Suppressor macrophage (primary cell): ENCODE data around the gene TMEM258.

ENCODE experiments used
- DNase-seq, 4 experiments: peaks; one replicate each; pipeline ENCODE4 v3.0.0-alpha.2; 2020 to 2022
- total RNA-seq, 17 experiments: gene quantifications; one replicate each; lab custom pipeline; 2026; ENCODE audit warnings: mixed read lengths in 6 of 17, inconsistent platforms in 3 of 17; lab: John Stamatoyannopoulos, UW

Gene TMEM258
- total RNA-seq: 12.5 to 28.7 (median 22.0) reads per million in 17 experiments

GRCh38 chr11:61792310-61793082 is at the start of gene TMEM258, which contains the start of gene FEN1:
TMEM258 (minus strand) TSS chr11:61792599; CDS start chr11:61792558, 41 bp downstream.
FEN1 (plus strand) TSS chr11:61792911; CDS start chr11:61795362, 2,451 bp downstream.
- peak; percentile 90 to 95 (median 94) for DNase-seq

DNA sequence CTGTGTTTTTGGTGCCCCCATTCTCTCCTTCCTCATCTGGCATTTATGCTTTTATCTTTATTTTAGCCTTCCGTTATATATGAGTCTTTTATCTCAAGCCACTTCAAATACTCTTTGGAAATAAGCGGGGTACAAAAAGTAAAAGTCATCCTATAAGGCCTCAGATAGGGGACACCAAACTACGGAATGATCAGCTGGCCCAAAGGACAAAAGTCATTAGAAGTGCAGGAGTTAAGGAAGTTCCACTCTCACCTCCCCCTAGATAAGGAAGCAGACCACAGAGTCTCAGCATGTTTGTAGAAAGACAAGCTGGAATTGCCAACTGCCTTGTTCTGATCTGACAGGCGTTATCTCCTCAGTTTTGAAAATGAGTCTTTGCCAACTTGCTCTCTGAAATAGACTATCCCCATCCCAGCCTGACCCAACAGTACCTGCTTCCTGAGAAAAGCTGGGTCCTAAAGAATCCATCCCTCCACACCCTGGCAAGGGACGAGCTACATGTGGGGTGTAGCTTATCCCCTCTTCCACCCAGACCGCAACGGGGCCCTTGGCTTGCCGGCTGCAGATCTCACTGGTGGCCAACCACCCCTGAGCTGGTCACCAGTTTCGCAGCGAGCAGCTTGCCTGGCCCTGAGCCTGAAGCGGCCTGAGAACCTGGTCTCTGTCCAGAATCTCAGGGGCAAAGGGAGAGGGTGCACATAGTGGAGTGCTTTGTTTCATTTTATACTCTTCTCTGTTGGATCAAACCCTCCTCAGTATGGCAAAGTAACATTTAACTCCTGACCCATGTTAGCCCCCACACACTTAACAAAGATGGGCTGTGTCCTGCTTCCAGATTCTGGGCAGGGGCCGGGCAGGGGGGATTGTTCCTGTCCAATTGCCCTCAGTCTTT is 49.5 kb upstream of the TMEM258 start:
- DNase-seq: no peak

GRCh38 chr11:61840371-61840770 is 48.0 kb upstream of the TMEM258 start:
- DNase-seq: no peak

GRCh38 chr11:61839742-61840141 is 47.3 kb upstream of the TMEM258 start:
- no peak for DNase-seq

GRCh38 chr11:61838921-61839320 is 46.5 kb upstream of the TMEM258 start:
- no peak for DNase-seq

DNA sequence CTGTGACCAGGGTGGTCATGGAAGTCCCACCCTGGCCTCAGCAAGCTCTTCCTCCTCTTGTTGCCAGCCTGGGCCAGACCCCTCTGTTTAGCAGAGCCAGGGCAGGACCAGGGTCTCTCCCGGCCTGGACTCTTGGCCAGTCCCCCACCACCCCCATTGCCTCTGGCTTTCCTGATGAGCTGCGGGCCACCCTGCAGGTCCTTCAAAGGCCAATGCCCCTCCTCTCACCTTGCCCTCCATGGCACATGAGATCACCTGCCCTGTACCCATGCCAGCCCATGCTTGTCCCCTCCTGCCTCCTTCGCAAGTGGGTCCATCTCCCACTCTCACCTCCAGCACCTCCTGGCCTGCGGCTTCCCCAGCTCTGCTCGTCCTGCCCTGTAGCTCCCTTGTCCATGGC is 46.1 kb upstream of the TMEM258 start:
- DNase-seq: no peak

- DNase-seq: no peak
Observed at GRCh38 chr11:61837411-61838005, 45.1 kb upstream of the TMEM258 start.

- no peak for DNase-seq
Observed at GRCh38 chr11:61836193-61836592, 43.8 kb upstream of the TMEM258 start.

GRCh38 chr11:61834278-61835048 is 42.1 kb upstream of the TMEM258 start:
- DNase-seq: peak; percentile 79 to 88 (median 82)

GRCh38 chr11:61833926-61834277 is 41.5 kb upstream of the TMEM258 start:
- no peak for DNase-seq

DNA sequence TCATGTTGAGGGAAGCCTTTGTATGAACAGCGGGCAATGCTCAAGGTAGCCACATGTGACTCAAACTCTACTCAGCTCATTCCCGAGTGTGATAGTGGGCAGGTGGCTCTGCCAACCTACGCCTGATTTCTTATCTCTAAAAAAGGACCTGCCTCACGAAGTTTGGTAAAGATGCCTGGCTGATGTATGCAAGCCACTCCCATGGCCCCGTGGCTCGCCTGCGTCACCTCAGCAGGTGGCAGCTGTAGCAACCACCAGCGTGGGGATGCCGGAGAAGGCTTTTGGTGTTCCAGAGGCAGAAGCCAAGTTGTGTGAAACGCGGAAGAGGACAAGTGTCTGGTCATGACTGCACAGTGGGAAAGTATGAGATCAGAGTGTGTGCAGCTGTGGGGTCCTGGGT is 41.1 kb upstream of the TMEM258 start:
- DNase-seq: no peak

DNA sequence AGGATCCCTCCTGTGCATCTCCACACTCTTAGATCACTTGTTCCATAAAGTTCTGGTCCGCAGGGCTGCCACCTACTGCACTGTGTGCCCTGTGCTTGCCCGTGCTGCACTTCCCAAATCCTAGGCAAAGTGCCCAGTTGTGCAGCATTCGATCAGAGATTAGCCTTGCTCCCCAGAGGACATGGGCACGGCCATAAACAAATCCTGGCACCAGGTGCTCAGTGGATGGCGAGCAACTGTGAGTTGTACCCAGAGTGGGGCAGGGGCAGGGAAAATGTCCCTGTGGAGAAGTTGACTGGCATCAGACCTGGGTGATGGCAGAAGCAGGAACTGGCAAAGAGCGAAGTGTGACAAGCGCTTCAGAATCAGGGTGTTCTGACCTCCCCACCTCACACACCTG is 40.4 kb upstream of the TMEM258 start:
- DNase-seq: no peak

GRCh38 chr11:61832207-61832606 is 39.8 kb upstream of the TMEM258 start:
- no peak for DNase-seq

GRCh38 chr11:61830237-61831105 is 38.1 kb upstream of the TMEM258 start:
- peak in 2 of 4 experiments; percentile 12 to 40 for DNase-seq

GRCh38 chr11:61829806-61830205 is 37.4 kb upstream of the TMEM258 start:
- no peak for DNase-seq

DNA sequence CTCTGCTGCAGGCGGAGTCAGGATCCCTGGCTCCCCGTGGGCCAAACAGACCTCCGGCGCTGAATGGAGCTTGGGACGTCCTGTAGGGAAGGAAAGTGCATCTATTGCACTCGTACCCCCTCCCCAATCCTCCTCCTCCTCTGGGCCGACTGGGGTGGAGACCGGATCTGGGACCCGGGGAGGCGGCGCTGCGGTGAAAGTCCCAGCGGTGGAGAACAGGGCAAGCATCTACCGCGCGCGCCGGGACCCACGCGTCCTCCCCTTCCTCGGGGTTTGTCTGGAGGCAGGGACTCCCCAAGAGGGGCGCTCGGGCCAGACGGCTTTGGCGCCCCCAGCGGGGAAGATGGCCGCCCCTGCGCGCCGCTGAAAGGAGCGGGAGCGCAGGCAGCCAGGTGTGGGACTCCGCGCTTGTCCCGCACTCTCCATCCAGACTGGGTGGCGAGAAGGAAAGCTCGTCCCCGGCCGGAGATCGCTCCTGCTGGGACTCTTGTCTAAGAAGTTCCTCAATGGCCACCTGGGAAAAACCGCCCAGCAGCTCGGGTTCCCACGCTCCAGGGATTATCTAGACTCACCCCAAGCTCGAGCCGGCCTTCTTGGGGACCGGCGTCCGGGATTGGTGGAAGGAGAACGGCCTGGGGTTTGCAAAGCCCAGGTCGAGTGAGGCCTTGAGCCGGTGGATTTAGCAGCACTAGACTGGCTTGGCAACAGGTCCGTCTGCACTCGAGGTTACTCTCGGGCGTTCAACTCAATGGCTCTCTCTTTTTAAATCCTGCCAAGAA is 36.4 kb upstream of the TMEM258 start:
- DNase-seq: peak; percentile 28 to 64 (median 44)

GRCh38 chr11:61828379-61828628 is 35.9 kb upstream of the TMEM258 start:
- DNase-seq: no peak

GRCh38 chr11:61827571-61828378 is 35.4 kb upstream of the TMEM258 start, which contains the start of gene FADS2:
FADS2 (plus strand) TSS chr11:61828300; CDS start chr11:61828391, 91 bp downstream.
- peak; percentile 96 to 99 (median 98) for DNase-seq

DNA sequence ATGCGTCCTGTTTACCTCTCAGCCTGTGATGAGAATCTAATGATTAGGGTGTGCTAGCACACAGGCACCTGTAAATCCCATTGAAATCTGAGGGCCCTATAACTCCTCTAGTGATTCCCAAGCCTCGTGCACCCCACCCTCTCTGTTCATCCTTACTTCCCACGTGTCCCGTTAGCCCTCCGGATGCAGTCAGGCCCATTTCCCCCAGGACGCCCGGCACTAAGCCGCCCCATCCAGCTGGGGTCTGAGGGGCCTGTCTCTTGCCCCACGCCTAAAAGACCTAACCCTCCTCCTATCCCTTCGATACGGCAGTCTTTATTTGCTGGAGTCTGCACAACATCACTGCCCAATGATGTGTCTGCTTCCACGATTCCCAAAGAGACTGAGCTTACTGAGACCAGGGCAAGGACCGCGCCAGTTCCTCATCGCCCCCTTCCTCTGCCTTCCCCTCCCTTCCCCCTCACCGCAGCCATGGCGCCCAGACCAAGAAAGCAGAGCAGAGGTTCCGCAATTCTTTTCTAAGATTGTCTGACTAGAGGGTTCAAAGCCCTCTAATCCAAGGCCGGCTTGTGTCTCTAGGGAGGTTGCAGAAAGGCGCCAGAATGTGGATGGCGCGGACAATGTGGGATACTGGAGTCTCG is 34.7 kb upstream of the TMEM258 start:
- DNase-seq: peak; percentile 72 to 85 (median 82)
